IMR-90 (cell line): Measurements from ENCODE around the gene PSMD8. TPM values are rescaled to one million over a fixed set of nuclear protein-coding genes. Genes with fewer than 3 reads are reported as not detected.

Experiments
- ATAC-seq: fragments of 200-7000 bp; cut with Tn5 transposase; 2 replicates; pipeline ENCODE4 v1.9.1; 2020; ENCODE audit warnings: low read depth, mild to moderate bottlenecking, moderate library complexity
- BruUV-seq: library from RNA; stranded (reverse); fragments of 400-500 nt; replicated peaks from 2 replicates; lab custom pipeline; 2021; lab: Mats Ljungman, UMichigan
- CTCF ChIA-PET: fragments of 300-600 bp; formaldehyde crosslinking; extraction: SDS; loops from one replicate; lab custom pipeline; 2021; ENCODE audit warnings: antibody characterized with exemption; lab: Yijun Ruan, JAX
- POLR2A ChIA-PET: fragments of 300-600 bp; sonication (Branson Sonifier 250); formaldehyde crosslinking; loops from one replicate; lab custom pipeline; 2022; ENCODE audit warnings: antibody characterized with exemption; ENCODE audit not compliant: unreplicated experiment; lab: Charles Lee
- DNase-seq: peaks from one replicate; pipeline ENCODE4 v3.0.0; 2013
- H2AFZ ChIP-seq: replicated peaks from 2 replicates; pipeline ENCODE3; 2013; ENCODE audit warnings: low read length, mild to moderate bottlenecking; ENCODE audit not compliant: poor library complexity
- H2AK5ac ChIP-seq: 2 replicates; pipeline ENCODE4 v1.6.1; 2013; ENCODE audit warnings: low read depth, low read length, inconsistent platforms
- H2AK9ac ChIP-seq: replicated peaks from 2 replicates; pipeline ENCODE3; 2013; ENCODE audit warnings: mild to moderate bottlenecking, low read depth, low read length, moderate library complexity; ENCODE audit not compliant: poor library complexity
- H2BK120ac ChIP-seq: 2 replicates; pipeline ENCODE4 v1.6.1; 2013; ENCODE audit warnings: low read depth, low read length, inconsistent platforms
- H2BK15ac ChIP-seq: 3 replicates; pipeline ENCODE4 v1.6.1; 2013; ENCODE audit warnings: low read depth, low read length, inconsistent platforms
- H2BK20ac ChIP-seq: 2 replicates; pipeline ENCODE4 v1.6.1; 2013; ENCODE audit warnings: low read depth, mild to moderate bottlenecking, inconsistent platforms, low read length, moderate library complexity
- H2BK5ac ChIP-seq: 2 replicates; pipeline ENCODE4 v1.6.1; 2013; ENCODE audit warnings: mild to moderate bottlenecking, low read depth, low read length, inconsistent platforms; ENCODE audit not compliant: poor library complexity, severe bottlenecking
- H3K14ac ChIP-seq: replicated peaks from 2 replicates; pipeline ENCODE4 v1.6.1; 2013; ENCODE audit warnings: low read depth, low read length, inconsistent platforms
- H3K18ac ChIP-seq: 2 replicates; pipeline ENCODE4 v1.6.1; 2013; ENCODE audit warnings: low read depth, low read length, control low read depth
- H3K23ac ChIP-seq: 2 replicates; pipeline ENCODE4 v1.6.1; 2013; ENCODE audit warnings: low read depth, low read length, inconsistent platforms
- H3K27ac ChIP-seq: 2 replicates; pipeline ENCODE4 v1.5.1; 2013; ENCODE audit warnings: mild to moderate bottlenecking, control low read depth, low read length; ENCODE audit not compliant: insufficient read depth
- H3K27me3 ChIP-seq: 2 replicates; pipeline ENCODE4 v1.6.1; 2013; ENCODE audit warnings: low read length; ENCODE audit not compliant: control insufficient read depth, insufficient read depth
- H3K36me3 ChIP-seq: 2 replicates; pipeline ENCODE4 v1.6.1; 2013; ENCODE audit warnings: low read length, mixed read lengths; ENCODE audit not compliant: control insufficient read depth, insufficient read depth
- H3K4ac ChIP-seq: 2 replicates; pipeline ENCODE4 v1.6.1; 2013; ENCODE audit warnings: low read depth, low read length, inconsistent platforms
- H3K4me1 ChIP-seq: 2 replicates; pipeline ENCODE4 v1.6.1; 2013; ENCODE audit warnings: low read length, mixed read lengths; ENCODE audit not compliant: control insufficient read depth, insufficient read depth
- H3K4me2 ChIP-seq: 2 replicates; pipeline ENCODE4 v1.6.1; 2013; ENCODE audit warnings: low read depth, mild to moderate bottlenecking, control low read depth, low read length, moderate library complexity
- H3K4me3 ChIP-seq: 2 replicates; pipeline ENCODE4 v1.5.1; 2013; ENCODE audit warnings: low read depth, mild to moderate bottlenecking, control low read depth, low read length, moderate library complexity; ENCODE audit not compliant: insufficient read depth
- H3K56ac ChIP-seq: 2 replicates; pipeline ENCODE4 v1.6.1; 2013; ENCODE audit warnings: low read length, inconsistent platforms; ENCODE audit not compliant: insufficient read depth; ENCODE audit errors: extremely low read depth
- H3K79me1 ChIP-seq, 2 experiments: 2 replicates each; pipeline ENCODE4 v1.6.1; 2013; ENCODE audit warnings: low read length in 2 of 2, inconsistent platforms in 1 of 2, low read depth in 1 of 2
- H3K9ac ChIP-seq: 2 replicates; pipeline ENCODE4 v1.6.1; 2013; ENCODE audit warnings: low read depth, low read length, control low read depth
- H3K9me1 ChIP-seq: 2 replicates; pipeline ENCODE4 v1.6.1; 2013; ENCODE audit warnings: low read length, inconsistent platforms; ENCODE audit not compliant: insufficient read depth
- H3K9me3 ChIP-seq: 2 replicates; pipeline ENCODE4 v1.6.1; 2013; ENCODE audit warnings: low read length; ENCODE audit not compliant: control insufficient read depth, insufficient read depth
- H4K20me1 ChIP-seq: 2 replicates; pipeline ENCODE4 v1.6.1; 2013; ENCODE audit warnings: low read length, inconsistent platforms; ENCODE audit not compliant: insufficient read depth
- H4K5ac ChIP-seq: 2 replicates; pipeline ENCODE4 v1.6.1; 2013; ENCODE audit warnings: mild to moderate bottlenecking, low read depth, low read length, control low read depth
- H4K8ac ChIP-seq, 2 experiments: 2 replicates each; pipeline ENCODE4 v1.6.1; 2013; ENCODE audit warnings: low read depth in 2 of 2, low read length in 2 of 2, control low read depth in 1 of 2, inconsistent platforms in 1 of 2
- H4K91ac ChIP-seq: 2 replicates; pipeline ENCODE4 v1.6.1; 2013; ENCODE audit warnings: low read depth, low read length, inconsistent platforms; ENCODE audit not compliant: insufficient read depth
- FOS ChIP-seq: fragments of 150-350 bp; IDR thresholded peaks from 2 replicates; pipeline ENCODE4 v1.6.1; 2016; ENCODE audit warnings: low read depth, low read length
- MAZ ChIP-seq: IDR thresholded peaks from 2 replicates; pipeline ENCODE4 v1.6.1; 2012; ENCODE audit warnings: low read depth, mild to moderate bottlenecking, low read length, improper control_type of control experiment, moderate library complexity, borderline replicate concordance
- MXI1 ChIP-seq: IDR thresholded peaks from 2 replicates; pipeline ENCODE4 v1.6.1; 2012; ENCODE audit warnings: low read depth, mild to moderate bottlenecking, low read length, moderate library complexity, borderline replicate concordance
- WGBS, 2 experiments: methylation state at CpG; one replicate each; pipeline versions ENCODE4 v1.1.5 to v1.1.7; 2013; ENCODE audit warnings: missing lambda C conversion rate in 2 of 2; ENCODE audit not compliant: insufficient read length in 1 of 2; ENCODE audit errors: extremely low coverage in 2 of 2; 5-methylcytosine and 5-hydroxymethylcytosine counted together
- dilution Hi-C: fragments of 300-500 bp; cut with HindIII; formaldehyde crosslinking; loops from one replicate; pipeline ENCODE4 v1.14.3; 2018; ENCODE audit warnings: low sequenced_read_pairs; ENCODE audit not compliant: unreplicated experiment
- in situ Hi-C: fragments of 300-500 bp; cut with MboI; formaldehyde crosslinking; loops from 3 replicates; pipeline ENCODE4 v1.14.3; 2019; ENCODE audit warnings: low sequenced_read_pairs, inconsistent platforms, mixed read lengths
- intact Hi-C: fragments of 100-400 bp; cut with micrococcal nuclease; formaldehyde crosslinking; loops from 2 replicates; pipeline ENCODE4 v1.10.0; 2022
- polyA plus RNA-seq, 3 experiments: library from polyadenylated mRNA; depleted of rRNA; stranded (reverse); fragments of >200 nt; gene quantifications; 2 replicates each; pipeline ENCODE4 v1.2.3, GENCODE V29; 2012; ENCODE audit warnings: low replicate concordance in 1 of 3
- total RNA-seq: library from RNA; depleted of rRNA; stranded (reverse); fragments of >200 nt; gene quantifications from 2 replicates; pipeline ENCODE4 v1.2.3, GENCODE V29; 2012

Gene PSMD8
- total and polyA plus RNA-seq, 2 of the 4 experiments (the other 2 are of a cell fraction), result 475 to 644 TPM

GRCh38 chr19:38336638-38337359 lies 37.6 kb upstream of the PSMD8 start:
- peak overlapping the region; percentile 10; the same call in 1 of the 2 replicates for H3K9ac ChIP-seq
- dilution Hi-C loops, result no loop called here
- no peak overlapping the region for H4K5ac ChIP-seq
- no peaks in the 10 kb centered on the region for H3K4me1 ChIP-seq
- H3K14ac ChIP-seq, result no peak overlapping the region; the same call in 1 of the 2 replicates
- no peak overlapping the region for H2BK120ac ChIP-seq
- H3K4ac ChIP-seq, result 0 out of 2 replicates have a peak overlapping the region, but pooled peaks have one; percentile 3
- peak overlapping the region; percentile 100 for H2AFZ ChIP-seq
- peaks cover 5% of the 10 kb centered on the region; the same call in 1 of the 2 replicates for H3K9me1 ChIP-seq
- 0 out of 2 replicates have a peak overlapping the region, but pooled peaks have one; percentile 58 for H2AK5ac ChIP-seq
- H3K79me1 ChIP-seq, result no peaks in the 10 kb centered on the region; a peak in 1 of 4 replicates
- H4K91ac ChIP-seq, result no peak overlapping the region
- H3K27me3 ChIP-seq, result no peaks in the 10 kb centered on the region
- BruUV-seq, result no TSS peak
- ATAC-seq (peak; percentile 71), DNase-seq (peak; percentile 86)
- H2AK9ac ChIP-seq, result peak overlapping the region; percentile 90
- no peaks in the 10 kb centered on the region for H3K36me3 ChIP-seq
- H4K20me1 ChIP-seq, result no peaks in the 10 kb centered on the region
- H4K8ac ChIP-seq, result peak overlapping the region; percentile 27 to 40; a peak in 1 of 4 replicates
- H3K23ac ChIP-seq, result no peak overlapping the region
- POLR2A ChIA-PET, result no interaction called here
- peak overlapping the region; percentile 77 for H3K4me3 ChIP-seq
- H3K18ac ChIP-seq, result no peak overlapping the region
- no peak overlapping the region for H2BK20ac ChIP-seq
- no peak overlapping the region for H2BK15ac ChIP-seq
- peak overlapping the region; percentile 80 for H3K4me2 ChIP-seq
- intact Hi-C loops, result loop anchor here (2.0 kb wide), 2 partner anchors 38 to 434 kb away; partner anchors contain the start of gene PSMD8
- 1% methylated on average over 25 of the region's 41 CpGs; no CpG with 5 or more reads in 1 of the 2 experiments for WGBS, 2 experiments
- in situ Hi-C loops, result loop anchor here (10.0 kb wide), 1 partner anchor 442 kb away; no protein-coding TSS in a partner anchor
- peak overlapping the region; percentile 13; the same call in 1 of the 2 replicates for H3K27ac ChIP-seq
- H2BK5ac ChIP-seq, result no peak overlapping the region
- H3K9me3 ChIP-seq, result no peaks in the 10 kb centered on the region
- CTCF ChIA-PET, result interaction anchor here (0.9 kb wide), 1 partner anchor 93 kb away, joined by 11 read pairs; no protein-coding TSS in a partner anchor
- H3K56ac ChIP-seq, result no peak overlapping the region
- TF ChIP-seq MAZ (peak; percentile 14; the same call in 1 of the 2 replicates), FOS (no peak), MXI1 (0 out of 2 replicates have a peak, but pooled peaks have one; percentile 29)
